T-cell (primary cell): ENCODE results near the gene DKC1. TPM values are rescaled to one million over a fixed set of nuclear protein-coding genes. Genes with fewer than 3 reads are reported as not detected.

Experiments used
- ATAC-seq, 4 experiments: fragments of 200-7000 bp in 3 of 4; fragments of 150-1000 bp in 1 of 4; cut with Tn5 transposase; replicated peaks in 1 of 4; 1 replicate in 3 of 4; 2 replicates in 1 of 4; pipeline ENCODE4 v1.10.0; 2021; ENCODE audit warnings: moderate library complexity in 3 of 4, mild to moderate bottlenecking in 2 of 4, moderate number of reproducible peaks in 1 of 4
- CTCF ChIA-PET, 2 donors: fragments of 300-600 bp; sonication (Branson Sonifier 250); formaldehyde crosslinking; loops; one replicate each; lab custom pipeline; 2022; ENCODE audit warnings: antibody characterized with exemption in 2 of 2; lab: Charles Lee
- POLR2A ChIA-PET, 2 donors: fragments of 300-600 bp; sonication (Branson Sonifier 250); formaldehyde crosslinking; loops; one replicate each; lab custom pipeline; 2022; ENCODE audit warnings: antibody characterized with exemption in 2 of 2; lab: Charles Lee
- DNase-seq, 35 experiments: peaks; one replicate each; pipeline versions ENCODE4 v3.0.0 to v3.0.0-alpha.2; 2013 to 2023
- H3K27ac ChIP-seq: one replicate; pipeline ENCODE4 v1.5.1; 2013; ENCODE audit warnings: low read length
- H3K27me3 ChIP-seq, 2 experiments: replicated peaks in 1 of 2; 1 replicate in 1 of 2; 2 replicates in 1 of 2; pipeline versions ENCODE4 v1.6.1 to v1.7.0; 2013; ENCODE audit warnings: low read length in 1 of 2, mixed read lengths in 1 of 2; ENCODE audit not compliant: control insufficient read depth in 2 of 2, insufficient read depth in 2 of 2; ENCODE audit errors: extremely low read depth in 1 of 2
- H3K36me3 ChIP-seq, 2 donors: 1 replicate in 1 of 2; 2 replicates in 1 of 2; pipeline versions ENCODE4 v1.6.1 to v1.7.0; 2013; ENCODE audit warnings: low read length in 1 of 2; ENCODE audit not compliant: control insufficient read depth in 2 of 2, insufficient read depth in 1 of 2; ENCODE audit errors: extremely low read depth in 1 of 2
- H3K4me1 ChIP-seq, 2 experiments: 1 replicate in 1 of 2; 2 replicates in 1 of 2; pipeline versions ENCODE4 v1.6.1 to v1.7.0; 2013; ENCODE audit warnings: low read length in 2 of 2, mixed read lengths in 1 of 2; ENCODE audit not compliant: insufficient read depth in 2 of 2, control insufficient read depth in 1 of 2; ENCODE audit errors: extremely low read depth in 1 of 2
- H3K4me3 ChIP-seq, 2 donors: 1 replicate in 1 of 2; 2 replicates in 1 of 2; pipeline versions ENCODE4 v1.5.1 to v1.7.0; 2013; ENCODE audit warnings: mild to moderate bottlenecking in 2 of 2, low read length in 1 of 2, moderate library complexity in 1 of 2; ENCODE audit not compliant: control insufficient read depth in 1 of 2; ENCODE audit errors: extremely low read depth in 1 of 2
- H3K9me3 ChIP-seq: 2 replicates; pipeline ENCODE4 v1.7.0; 2013
- H3K27ac Mint-ChIP-seq, 2 donors: one replicate each; pipeline ENCODE4 v1.8.0; 2020 to 2021; ENCODE audit warnings: mild to moderate bottlenecking in 2 of 2, mixed read lengths in 2 of 2
- H3K27me3 Mint-ChIP-seq, 2 donors: one replicate each; pipeline ENCODE4 v1.8.0; 2021 to 2022; ENCODE audit warnings: mixed read lengths in 2 of 2
- H3K36me3 Mint-ChIP-seq: one replicate; pipeline ENCODE4 v1.8.0; 2021; ENCODE audit warnings: mixed read lengths
- H3K4me1 Mint-ChIP-seq, 3 donors: one replicate each; pipeline ENCODE4 v1.8.0; 2020 to 2022; ENCODE audit warnings: mixed read lengths in 3 of 3, mild to moderate bottlenecking in 1 of 3
- H3K4me3 Mint-ChIP-seq, 3 donors: one replicate each; pipeline ENCODE4 v1.8.0; 2020 to 2022; ENCODE audit warnings: mild to moderate bottlenecking in 3 of 3, mixed read lengths in 3 of 3, moderate library complexity in 3 of 3
- H3K9me3 Mint-ChIP-seq, 3 donors: one replicate each; pipeline ENCODE4 v1.8.0; 2020 to 2022; ENCODE audit warnings: mixed read lengths in 3 of 3
- WGBS: methylation state at CpG from one replicate; pipeline ENCODE4 v1.1.5; 2013; ENCODE audit warnings: missing lambda C conversion rate; ENCODE audit not compliant: insufficient coverage; 5-methylcytosine and 5-hydroxymethylcytosine counted together
- total RNA-seq, 35 experiments: library from RNA in 6 of 35; stranded (reverse) in 6 of 35; fragments of 120-200 nt in 1 of 35; gene quantifications; one replicate each; pipeline versions ENCODE4 v1.2.1 to v1.2.4 and lab custom pipeline; 2013 to 2026

Gene DKC1
- total RNA-seq, 5 donors from 2014 or later (not counting 1 experiment from before 2014, with no cell fraction given): 56.5 to 63.2 (median 58.5) TPM

DNA sequence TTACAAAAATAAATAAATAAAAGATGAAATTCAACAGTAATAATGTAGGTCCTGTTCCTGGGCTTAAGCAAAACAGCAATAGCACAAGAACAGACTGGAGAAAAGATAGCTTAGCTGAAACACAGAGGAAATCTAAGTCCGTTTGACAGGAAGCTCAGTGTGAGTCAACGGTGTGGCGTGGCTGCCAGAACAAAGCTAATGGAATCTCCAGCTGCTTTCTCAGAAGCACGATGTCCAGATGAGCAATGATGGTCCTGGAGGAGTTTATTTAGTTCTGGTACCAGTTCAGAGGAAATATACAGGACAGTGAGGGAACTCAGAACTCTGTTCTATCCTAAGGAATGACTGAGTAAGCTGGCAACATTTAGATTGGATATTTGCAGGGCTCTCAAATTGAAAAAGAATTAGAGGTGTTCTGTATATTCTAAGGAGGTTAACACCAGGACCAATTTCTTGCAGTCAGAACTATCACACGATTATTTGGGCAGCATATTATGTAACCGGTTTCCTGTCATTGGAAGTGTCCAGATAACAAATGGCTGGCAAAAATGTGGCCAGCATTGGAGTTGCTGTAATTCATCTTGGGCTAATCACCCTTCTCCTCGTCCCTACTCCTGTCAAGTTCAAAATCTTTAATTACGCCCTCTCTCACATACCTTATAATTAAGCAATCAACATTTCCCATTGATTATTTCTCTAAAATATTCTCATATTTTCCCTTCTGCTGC lies 24.5 kb upstream of the DKC1 start:
- Histone ChIP-seq H3K27me3 (no peaks in the 10 kb centered on the region), H3K9me3 (no peaks in the 10 kb centered on the region), H3K4me3 (no peak overlapping the region), H3K4me1 (peaks cover 14 to 57% of the 10 kb centered on the region in 2 experiments), H3K36me3 (no peaks in the 10 kb centered on the region), H3K27ac (peak overlapping the region; percentile 78)
- Mint-ChIP-seq H3K4me3 (peak overlapping the region in 1 of 3 donors; percentile 34), H3K27ac (peak overlapping the region; percentile 77 to 86), H3K4me1 (peaks cover 62 to 88% (median 70%) of the 10 kb centered on the region in 3 donors), H3K36me3 (peaks cover 7% of the 10 kb centered on the region), H3K9me3 (no peaks in the 10 kb centered on the region), H3K27me3 (peaks cover 0 to 23% of the 10 kb centered on the region in 2 donors)
- ChIA-PET CTCF (interaction anchor here in 1 of 2 donors (0.8 to 1.6 kb wide), 4 partner anchors 8 to 20 kb away, joined by 3 to 6 read pairs (median 4); no protein-coding TSS in a partner anchor), POLR2A (interaction anchor here in 1 of 2 donors (1.0 kb wide), 1 partner anchor 9 kb away, joined by 7 read pairs; no protein-coding TSS in a partner anchor)
- peak in 2 of 4 experiments; percentile 45 to 48 for ATAC-seq
- DNase-seq: peak in 3 of 35 experiments; percentile 23 to 57 (median 23)
- WGBS: 32% methylated on average over 5 of the region's 8 CpGs

GRCh38 chrX:154739952-154740465 lies 22.7 kb upstream of the DKC1 start:
- H3K4me1 ChIP-seq: peaks cover 4 to 50% of the 10 kb centered on the region in 2 experiments
- WGBS: no CpG with 5 or more reads among the region's 2 CpGs

GRCh38 chrX:154742613-154743012 lies 20.1 kb upstream of the DKC1 start:
- peaks cover 32 to 63% (median 38%) of the 10 kb centered on the region in 3 donors for H3K4me1 Mint-ChIP-seq
- ATAC-seq: no peak
- POLR2A ChIA-PET: no interaction called here
- peaks cover 8% of the 10 kb centered on the region for H3K36me3 Mint-ChIP-seq
- peaks cover 0 to under 1% of the 10 kb centered on the region in 2 donors for H3K27me3 Mint-ChIP-seq
- H3K4me1 ChIP-seq: peaks cover 2 to 31% of the 10 kb centered on the region in 2 experiments
- no peaks in the 10 kb centered on the region for H3K9me3 Mint-ChIP-seq
- H3K4me3 Mint-ChIP-seq: no peak overlapping the region
- H3K27ac ChIP-seq: no peak overlapping the region
- no peak overlapping the region for H3K4me3 ChIP-seq
- H3K27me3 ChIP-seq: no peaks in the 10 kb centered on the region
- H3K27ac Mint-ChIP-seq: peak overlapping the region in 1 of 2 donors; percentile 31
- CTCF ChIA-PET: no interaction called here
- no peak for DNase-seq
- H3K9me3 ChIP-seq: no peaks in the 10 kb centered on the region
- no peaks in the 10 kb centered on the region for H3K36me3 ChIP-seq

More at GRCh38 chrX:154739952-154740465, 22.7 kb upstream of the DKC1 start:
- peak in 2 of 4 experiments; percentile 24 to 25 for ATAC-seq
- ChIA-PET CTCF (interaction anchor here in 1 of 2 donors (0.9 to 1.1 kb wide), 2 partner anchors 8 to 9 kb away, joined by 4 to 8 read pairs; no protein-coding TSS in a partner anchor), POLR2A (interaction anchor here in 1 of 2 donors (0.5 kb wide), 1 partner anchor 243 kb away, joined by 8 read pairs; no protein-coding TSS in a partner anchor)
- no peaks in the 10 kb centered on the region for H3K27me3 ChIP-seq
- H3K27ac ChIP-seq: peak overlapping the region; percentile 34
- no peak overlapping the region for H3K4me3 ChIP-seq
- Mint-ChIP-seq H3K9me3 (no peaks in the 10 kb centered on the region), H3K27me3 (peaks cover 0 to 23% of the 10 kb centered on the region in 2 donors), H3K4me1 (peaks cover 55 to 77% (median 55%) of the 10 kb centered on the region in 3 donors), H3K4me3 (no peak overlapping the region), H3K36me3 (peaks cover 8% of the 10 kb centered on the region), H3K27ac (peak overlapping the region; percentile 74 to 78)
- H3K9me3 ChIP-seq: no peaks in the 10 kb centered on the region
- DNase-seq: no peak
- no peaks in the 10 kb centered on the region for H3K36me3 ChIP-seq

DNA sequence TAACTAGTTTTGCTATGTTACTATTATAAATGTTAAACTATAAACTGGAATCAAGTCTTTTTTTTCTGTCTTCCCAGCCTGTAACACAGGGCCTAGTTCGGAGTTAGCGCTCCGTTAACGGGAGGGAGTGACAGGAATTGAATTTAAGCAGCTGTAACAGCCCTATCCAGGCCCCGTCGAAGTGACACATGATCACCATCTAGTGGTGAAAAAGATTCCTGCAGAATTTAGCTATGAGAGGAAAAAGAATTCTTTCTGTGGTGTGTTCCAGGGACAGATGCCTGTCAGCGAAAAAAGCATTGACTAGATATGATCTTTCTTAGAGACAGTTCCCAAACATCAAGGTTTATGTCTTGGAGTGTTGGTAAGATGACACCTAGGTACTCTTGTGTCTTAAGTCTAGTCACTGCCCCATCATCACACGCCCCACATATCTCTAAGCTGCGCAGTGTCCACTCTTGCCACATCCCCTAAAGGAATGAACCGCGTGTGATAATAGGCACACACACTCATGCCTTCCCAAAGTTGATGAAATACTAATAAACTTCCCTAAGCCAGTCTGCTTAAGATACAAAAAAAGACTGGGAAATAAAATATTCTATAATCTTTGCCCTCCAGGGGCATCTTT lies 13.8 kb upstream of the DKC1 start:
- no peaks in the 10 kb centered on the region for H3K36me3 Mint-ChIP-seq
- POLR2A ChIA-PET: interaction anchor here in 1 of 2 donors (1.0 kb wide), 1 partner anchor 19 kb away, joined by 3 read pairs; no protein-coding TSS in a partner anchor
- CTCF ChIA-PET: interaction anchor here in 1 of 2 donors (0.7 to 4.5 kb wide), 16 partner anchors 8 to 158 kb away, joined by 3 to 48 read pairs (median 5); partner anchors contain the start of gene DKC1
- Histone ChIP-seq H3K27ac (peak overlapping the region; percentile 29), H3K36me3 (no peaks in the 10 kb centered on the region), H3K4me3 (peak overlapping the region in 1 of 2 donors; percentile 15), H3K9me3 (no peaks in the 10 kb centered on the region), H3K4me1 (peaks cover 2 to 27% of the 10 kb centered on the region in 2 experiments), H3K27me3 (no peaks in the 10 kb centered on the region)
- ATAC-seq (peak; percentile 54 to 71 (median 59)), DNase-seq (peak in 26 of 35 experiments; percentile 10 to 83 (median 33))
- no peaks in the 10 kb centered on the region for H3K9me3 Mint-ChIP-seq
- no CpG with 5 or more reads among the region's 11 CpGs for WGBS
- H3K4me1 Mint-ChIP-seq: peaks cover 21 to 42% (median 34%) of the 10 kb centered on the region in 3 donors
- H3K27me3 Mint-ChIP-seq: peaks cover 0 to 16% of the 10 kb centered on the region in 2 donors
- peak overlapping the region in 2 of 3 donors; percentile 46 to 56 for H3K4me3 Mint-ChIP-seq
- H3K27ac Mint-ChIP-seq: peak overlapping the region in 1 of 2 donors; percentile 44

GRCh38 chrX:154749856-154750255 lies 12.8 kb upstream of the DKC1 start:
- Histone ChIP-seq H3K27ac (peak overlapping the region; percentile 63), H3K9me3 (no peaks in the 10 kb centered on the region), H3K4me3 (peak overlapping the region in 1 of 2 donors; percentile 69), H3K36me3 (no peaks in the 10 kb centered on the region), H3K4me1 (peaks cover 2 to 26% of the 10 kb centered on the region in 2 experiments), H3K27me3 (no peaks in the 10 kb centered on the region)
- ATAC-seq (no peak), DNase-seq (no peak)
- Mint-ChIP-seq H3K27ac (peak overlapping the region; percentile 64 to 81), H3K9me3 (no peaks in the 10 kb centered on the region), H3K4me1 (peaks cover 15 to 37% (median 31%) of the 10 kb centered on the region in 3 donors), H3K27me3 (peaks cover 0 to 19% of the 10 kb centered on the region in 2 donors), H3K36me3 (no peaks in the 10 kb centered on the region), H3K4me3 (peak overlapping the region; percentile 65 to 82 (median 70))
- no CpG with 5 or more reads among the region's 6 CpGs for WGBS
- CTCF ChIA-PET: interaction anchor here in 1 of 2 donors (1.0 to 4.5 kb wide), 6 partner anchors 12 to 53 kb away, joined by 3 to 29 read pairs (median 4); partner anchors contain the start of gene DKC1
- POLR2A ChIA-PET: no interaction called here
